ENCODE data around the gene CCDC182.

CCDC182 gene

GRCh38 chr17:57749701-57750100, 4.6 kb upstream of the CCDC182 start:
- TF ChIP-seq CTCF (conservative IDR thresholded peaks at IDR 0.05): no peak
- no peak overlapping the region for H3K27ac ChIP-seq

DNA sequence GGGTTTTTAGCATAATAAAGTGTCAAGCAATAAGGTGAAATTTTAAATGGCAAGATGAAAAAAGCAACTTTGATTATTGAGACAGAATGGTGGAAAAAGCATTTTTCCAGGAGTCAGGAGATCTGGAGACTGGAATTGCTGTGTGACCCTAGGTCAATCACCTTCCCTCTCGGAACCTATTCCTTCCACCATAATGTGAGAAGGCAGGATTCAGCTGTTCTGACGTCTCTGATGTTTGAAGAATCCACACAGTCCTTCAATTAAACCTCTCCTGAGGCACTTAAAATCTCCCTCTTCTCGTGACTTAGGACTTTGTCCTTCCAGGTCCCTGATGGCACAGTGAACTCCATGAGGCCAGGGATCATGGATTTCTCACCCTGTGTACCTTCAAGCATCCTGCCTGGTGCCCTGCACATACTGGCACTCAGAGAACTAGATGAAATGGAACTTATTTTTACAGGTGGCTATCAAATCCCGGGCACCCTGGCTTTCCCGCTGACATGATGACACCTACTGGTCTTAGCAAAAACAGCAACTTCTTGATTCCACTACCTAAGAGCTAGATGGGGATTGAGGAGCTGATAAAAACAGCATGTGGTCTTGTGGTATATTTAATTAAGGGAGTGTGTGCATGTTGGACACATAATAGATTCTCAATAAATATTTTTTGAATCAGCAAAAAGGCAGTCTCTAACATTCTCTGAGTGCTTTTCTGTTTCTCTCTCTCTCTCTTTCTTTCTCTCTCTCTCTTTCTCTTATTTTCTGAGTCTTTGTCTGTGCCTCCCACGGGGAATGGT, 2.3 kb upstream of the CCDC182 start:
- peak; percentile 86 for TF ChIP-seq CTCF (conservative IDR thresholded peaks at IDR 0.05)
- H3K27ac ChIP-seq: no peak overlapping the region

- no peak for TF ChIP-seq CTCF (conservative IDR thresholded peaks at IDR 0.05)
- no peak overlapping the region for H3K27ac ChIP-seq
These were observed 1.1 kb upstream of the CCDC182 start for GRCh38 chr17:57746221-57746620.

- TF ChIP-seq CTCF (conservative IDR thresholded peaks at IDR 0.05): no peak
- H3K27ac ChIP-seq: no peak overlapping the region
These were observed 616 bp downstream of the CCDC182 start for GRCh38 chr17:57744195-57745170.

- peak overlapping the region; percentile 62 for H3K27ac ChIP-seq
- peak; percentile 12; the same call in 1 of the 2 replicates for TF ChIP-seq CTCF (conservative IDR thresholded peaks at IDR 0.05)
These were observed 4.9 kb downstream of the CCDC182 start for GRCh38 chr17:57740235-57740528.

DNA sequence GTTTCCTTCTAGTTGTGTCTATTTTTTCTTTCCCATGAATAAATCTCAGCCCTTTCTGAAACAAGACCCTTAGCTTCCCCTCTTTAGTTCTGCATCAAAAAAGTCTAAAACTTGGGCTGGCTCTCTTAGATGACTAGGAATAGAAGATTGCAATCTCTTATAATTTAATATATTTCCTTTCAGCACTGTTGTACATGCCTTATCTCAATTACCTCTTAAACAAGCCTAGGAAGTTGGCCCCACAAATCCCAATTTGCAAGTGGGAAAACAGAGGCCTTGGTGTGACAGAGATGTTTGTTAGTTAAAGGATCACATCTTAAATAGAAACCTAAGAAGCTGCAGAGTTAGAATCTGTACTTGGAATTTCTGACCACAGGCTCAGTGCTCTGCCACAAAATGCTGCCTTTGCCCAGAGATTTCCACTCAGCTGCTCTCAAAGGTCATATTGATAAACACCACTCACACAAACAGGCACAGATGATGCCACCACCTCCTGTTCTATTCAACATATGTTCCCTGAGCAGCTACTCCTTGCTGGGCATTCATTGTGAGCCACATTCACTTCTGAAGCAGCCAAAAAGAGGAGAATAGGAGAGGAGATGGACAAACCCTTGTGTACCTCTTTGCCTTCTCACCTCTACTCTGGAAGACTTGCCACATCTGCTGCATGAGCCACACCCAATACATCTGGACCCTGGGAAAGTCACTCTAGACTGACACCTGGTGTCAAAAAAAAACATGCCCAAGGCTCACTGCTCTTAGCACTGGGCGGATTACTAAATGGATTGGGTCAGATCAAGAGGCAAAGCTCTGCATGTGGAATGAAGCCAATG, 5.5 kb downstream of the CCDC182 start:
- H3K27ac ChIP-seq: peak overlapping the region; percentile 62
- peak; percentile 70 for TF ChIP-seq CTCF (conservative IDR thresholded peaks at IDR 0.05)

All from VCaP (cell line).